ENCODE results near the gene ZIM2. TPM values are rescaled to one million over a fixed set of nuclear protein-coding genes. Genes with fewer than 3 reads are reported as not detected.

Gene ZIM2
- total RNA-seq (2022; extraction: Qiagen RNA extraction; ENCODE audit: low read depth) = not detected in 5 replicates

GRCh38 chr19:56840451-56841192 is at the start of gene ZIM2, which contains the start of gene PEG3:
ZIM2 (minus strand) TSS chr19:56840726; CDS start chr19:56824277, 16,449 bp downstream.
PEG3 (minus strand) TSS chr19:56840726; CDS start chr19:56824655, 16,071 bp downstream.

Other genes starting within 250 kb of the ZIM2 start
- 8.3 to 12.5 TPM (median 10.9 TPM) in 5 replicates for gene ZNF71, start 245.4 kb downstream of the ZIM2 start, total RNA-seq (2022; extraction: Qiagen RNA extraction; ENCODE audit: low read depth)
- 0.05 TPM in 1 of 5 replicates, not detected in the others for gene SMIM17, start 197.6 kb downstream of the ZIM2 start, total RNA-seq (2022; extraction: Qiagen RNA extraction; ENCODE audit: low read depth)
- not detected in 5 replicates for gene ZNF835, start 169.0 kb downstream of the ZIM2 start, total RNA-seq (2022; extraction: Qiagen RNA extraction; ENCODE audit: low read depth)
- gene PEG3, start within 50 bp of the ZIM2 start, total RNA-seq (2022; extraction: Qiagen RNA extraction; ENCODE audit: low read depth) = not detected in 5 replicates